Panc1 (cell line): ENCODE measurements around the gene SGIP1. TPM values are rescaled to one million over a fixed set of nuclear protein-coding genes. Genes with fewer than 3 reads are reported as not detected.

ENCODE experiments used
- ATAC-seq: fragments of 200-7000 bp; cut with Tn5 transposase; 2 replicates; pipeline ENCODE4 v1.9.1; 2020; ENCODE audit warnings: mild to moderate bottlenecking, moderate library complexity
- BruUV-seq: library from RNA; stranded (reverse); fragments of 400-500 nt; replicated peaks from 2 replicates; lab custom pipeline; 2021; lab: Mats Ljungman, UMichigan
- CTCF ChIA-PET: fragments of 300-600 bp; sonication (Branson Sonifier 250); formaldehyde crosslinking; loops from one replicate; lab custom pipeline; 2022; ENCODE audit warnings: antibody characterized with exemption; lab: Charles Lee
- POLR2A ChIA-PET: fragments of 300-600 bp; sonication (Branson Sonifier 250); formaldehyde crosslinking; loops from one replicate; lab custom pipeline; 2022; ENCODE audit warnings: antibody characterized with exemption; lab: Charles Lee
- DNase-seq: peaks from one replicate; pipeline ENCODE4 v3.0.0-alpha.2; 2010; ENCODE audit warnings: low read depth, low spot score
- H3K27ac ChIP-seq: 2 replicates; pipeline ENCODE4 v1.5.1; 2011; ENCODE audit warnings: mild to moderate bottlenecking, low read length, inconsistent platforms
- H3K27me3 ChIP-seq: fragments of 200-500 bp; sonication (Bioruptor generic); 2 replicates; pipeline ENCODE4 v1.6.0; 2014; ENCODE audit warnings: low read length, inconsistent platforms; ENCODE audit not compliant: control insufficient read depth, insufficient read depth
- H3K36me3 ChIP-seq: fragments of 200-500 bp; sonication (Bioruptor generic); 2 replicates; pipeline ENCODE4 v1.5.1; 2014; ENCODE audit warnings: inconsistent platforms, mild to moderate bottlenecking, low read length, moderate library complexity; ENCODE audit not compliant: control insufficient read depth, insufficient read depth
- H3K4me1 ChIP-seq: 2 replicates; pipeline ENCODE4 v1.5.1; 2011; ENCODE audit warnings: inconsistent platforms, mild to moderate bottlenecking, low read length, moderate library complexity; ENCODE audit not compliant: control insufficient read depth, insufficient read depth
- H3K4me3 ChIP-seq, 2 experiments: 2 replicates each; pipeline ENCODE4 v1.5.1; 2011 to 2012; ENCODE audit warnings: low read depth in 2 of 2, low read length in 2 of 2, mild to moderate bottlenecking in 2 of 2, inconsistent platforms in 1 of 2, moderate library complexity in 1 of 2
- H3K9me3 ChIP-seq: fragments of 200-500 bp; sonication (Bioruptor generic); 2 replicates; pipeline ENCODE4 v1.5.1; 2014; ENCODE audit warnings: low read depth, mild to moderate bottlenecking, inconsistent platforms, low read length, moderate library complexity; ENCODE audit not compliant: control insufficient read depth, insufficient read depth
- CTCF ChIP-seq: fragments of 450-650 bp; IDR thresholded peaks from 2 replicates; pipeline ENCODE4 v1.5.1; 2017; ENCODE audit warnings: mild to moderate bottlenecking
- POLR2AphosphoS5 ChIP-seq: IDR thresholded peaks from 2 replicates; pipeline ENCODE4 v1.6.1; 2012; ENCODE audit warnings: mild to moderate bottlenecking, low read depth, low read length, moderate library complexity
- REST ChIP-seq, 2 experiments: IDR thresholded peaks; 2 replicates each; pipeline ENCODE4 v1.6.1; 2011 to 2012; ENCODE audit warnings: low read depth in 2 of 2, control low read depth in 1 of 2, low read length in 1 of 2, mild to moderate bottlenecking in 1 of 2, moderate library complexity in 1 of 2; ENCODE audit not compliant: insufficient read depth in 1 of 2
- SIN3A ChIP-seq: IDR thresholded peaks from 2 replicates; pipeline ENCODE4 v1.6.1; 2012; ENCODE audit warnings: low read depth, mild to moderate bottlenecking, low read length, moderate library complexity, borderline replicate concordance; ENCODE audit not compliant: insufficient read depth
- TCF7L2 ChIP-seq: IDR thresholded peaks from 2 replicates; pipeline ENCODE4 v1.6.1; 2011; ENCODE audit warnings: mild to moderate bottlenecking, low read depth, low read length, inconsistent platforms
- in situ Hi-C: cut with HindIII; loops from 2 replicates; pipeline ENCODE4 v1.10.0; 2016; ENCODE audit warnings: low sequenced_read_pairs, low pct_unique_long_range_greater_than_20kb
- intact Hi-C: fragments of 100-400 bp; cut with micrococcal nuclease; formaldehyde crosslinking; loops from one replicate; pipeline ENCODE4 v1.10.0; 2022; ENCODE audit not compliant: unreplicated experiment
- total RNA-seq: library from RNA; stranded (reverse); gene quantifications from one replicate; pipeline ENCODE4 v1.2.1, GENCODE V29; 2021; ENCODE audit not compliant: unreplicated experiment

Gene SGIP1
- total RNA-seq, 1 experiment from 2014 or later = 1.6 TPM

- H3K4me3 ChIP-seq = no peak overlapping the region
- no peaks in the 10 kb centered on the region for H3K27me3 ChIP-seq
- intact Hi-C loops (no loop called here), in situ Hi-C loops (no loop called here)
- no peak for ATAC-seq
- no peaks in the 10 kb centered on the region for H3K36me3 ChIP-seq
- no peaks in the 10 kb centered on the region for H3K4me1 ChIP-seq
- no peak overlapping the region for H3K27ac ChIP-seq
- no TSS peak for BruUV-seq
- DNase-seq = no peak
- CTCF ChIA-PET = no interaction called here
- POLR2A ChIA-PET = no interaction called here
- no peaks in the 10 kb centered on the region for H3K9me3 ChIP-seq
- no peak for TF ChIP-seq SIN3A
- TF ChIP-seq REST (IDR thresholded peaks at IDR 0.05; ENCODE audit: insufficient read depth in 1 of 2, low read depth in 2 of 2, low read length in 1 of 2) = no peak
- no peak for TF ChIP-seq CTCF
- no peak for TF ChIP-seq TCF7L2
- no peak for TF ChIP-seq POLR2AphosphoS5
These were observed 28.1 kb upstream of the SGIP1 start for GRCh38 chr1:66505671-66506392.

- in situ Hi-C loops (no loop called here), intact Hi-C loops (no loop called here)
- H3K27me3 ChIP-seq = no peaks in the 10 kb centered on the region
- H3K4me3 ChIP-seq = no peak overlapping the region
- BruUV-seq = no TSS peak
- ChIA-PET CTCF (no interaction called here), POLR2A (no interaction called here)
- TF ChIP-seq SIN3A = no peak
- no peak for TF ChIP-seq CTCF
- no peak for TF ChIP-seq REST (IDR thresholded peaks at IDR 0.05; ENCODE audit: insufficient read depth in 1 of 2, low read depth in 2 of 2, low read length in 1 of 2)
- TF ChIP-seq TCF7L2 = no peak
- TF ChIP-seq POLR2AphosphoS5 = no peak
- no peak overlapping the region for H3K27ac ChIP-seq
- no peaks in the 10 kb centered on the region for H3K4me1 ChIP-seq
- no peaks in the 10 kb centered on the region for H3K36me3 ChIP-seq
- ATAC-seq = no peak
- DNase-seq = no peak
- H3K9me3 ChIP-seq = no peaks in the 10 kb centered on the region
These were observed 27.6 kb upstream of the SGIP1 start for GRCh38 chr1:66506393-66506687.
